H1 (cell line): ENCODE results near the gene QDPR. TPM values are rescaled to one million over a fixed set of nuclear protein-coding genes. Genes with fewer than 3 reads are reported as not detected.

Source experiments
- CTCF ChIA-PET: fragments of 300-600 bp; sonication (Branson Sonifier 250); formaldehyde crosslinking; loops from one replicate; lab custom pipeline; 2021; ENCODE audit not compliant: partially characterized antibody; lab: Charles Lee
- POLR2A ChIA-PET: fragments of 300-600 bp; sonication (Branson Sonifier 250); formaldehyde crosslinking; loops from one replicate; lab custom pipeline; 2021; ENCODE audit warnings: inconsistent platforms; ENCODE audit not compliant: partially characterized antibody; lab: Charles Lee
- DNase-seq, 2 experiments: peaks; one replicate each; pipeline versions ENCODE4 v3.0.0 to v3.0.0-alpha.2; 2010 to 2022; ENCODE audit warnings: low spot score in 2 of 2, low read depth in 1 of 2, mixed read lengths in 1 of 2
- FAIRE-seq: peaks from 2 replicates; lab custom pipeline; 2011; peaks lifted over from hg19 to GRCh38; lab: Jason Lieb, UNC
- H2AFZ ChIP-seq: 2 replicates; pipeline ENCODE4 v1.8.1; 2012; ENCODE audit warnings: low read length, inconsistent platforms
- H2AK5ac ChIP-seq: 2 replicates; pipeline ENCODE4 v1.6.1; 2013; ENCODE audit warnings: low read depth, low read length
- H2BK120ac ChIP-seq: replicated peaks from 2 replicates; pipeline ENCODE3; 2013; ENCODE audit warnings: low read depth, low read length, inconsistent platforms
- H2BK12ac ChIP-seq: 2 replicates; pipeline ENCODE4 v1.6.1; 2013; ENCODE audit warnings: low read depth, low read length
- H2BK15ac ChIP-seq: 2 replicates; pipeline ENCODE4 v1.6.1; 2013; ENCODE audit warnings: low read length
- H2BK20ac ChIP-seq: 2 replicates; pipeline ENCODE4 v1.6.1; 2013; ENCODE audit warnings: low read length
- H2BK5ac ChIP-seq: 2 replicates; pipeline ENCODE4 v1.6.1; 2013; ENCODE audit warnings: low read depth, low read length
- H3K14ac ChIP-seq: 2 replicates; pipeline ENCODE4 v1.6.1; 2013; ENCODE audit warnings: inconsistent platforms; ENCODE audit not compliant: insufficient read length
- H3K18ac ChIP-seq: 2 replicates; pipeline ENCODE4 v1.6.1; 2013; ENCODE audit warnings: low read length; ENCODE audit errors: extremely low read depth
- H3K23ac ChIP-seq: 2 replicates; pipeline ENCODE4 v1.6.1; 2013; ENCODE audit warnings: inconsistent platforms; ENCODE audit not compliant: insufficient read length
- H3K23me2 ChIP-seq: 2 replicates; pipeline ENCODE4 v1.6.1; 2013; ENCODE audit warnings: low read depth, low read length
- H3K27ac ChIP-seq: 2 replicates; pipeline ENCODE4 v1.6.1; 2011; ENCODE audit warnings: low read depth, low read length, inconsistent platforms
- H3K27me3 ChIP-seq, 4 experiments: replicated peaks in 1 of 4; 1 replicate in 1 of 4; 2 replicates in 3 of 4; pipeline versions ENCODE4 v1.6.1 to v1.8.1; 2011 to 2013; ENCODE audit warnings: low read length in 3 of 4, mild to moderate bottlenecking in 3 of 4, inconsistent platforms in 2 of 4, mixed read lengths in 2 of 4, moderate library complexity in 1 of 4; ENCODE audit not compliant: control insufficient read depth in 3 of 4, insufficient read depth in 3 of 4; ENCODE audit errors: extremely low read depth in 1 of 4
- H3K36me3 ChIP-seq, 4 experiments: 2 replicates each; pipeline versions ENCODE4 v1.6.1 to v1.8.1; 2011 to 2013; ENCODE audit warnings: mild to moderate bottlenecking in 4 of 4, low read length in 3 of 4, moderate library complexity in 2 of 4, control low read depth in 1 of 4, inconsistent platforms in 1 of 4; ENCODE audit not compliant: insufficient read depth in 4 of 4, control insufficient read depth in 2 of 4
- H3K4ac ChIP-seq: replicated peaks from 2 replicates; pipeline ENCODE3; 2013; ENCODE audit warnings: low read length, low read depth, mixed read lengths, inconsistent platforms; ENCODE audit not compliant: insufficient read length
- H3K4me1 ChIP-seq, 4 experiments: replicated peaks in 1 of 4; 1 replicate in 1 of 4; 2 replicates in 3 of 4; pipeline versions ENCODE4 v1.6.1 to v1.8.1; 2011 to 2013; ENCODE audit warnings: low read length in 3 of 4, inconsistent platforms in 2 of 4, mixed read lengths in 1 of 4; ENCODE audit not compliant: insufficient read depth in 4 of 4, control insufficient read depth in 3 of 4
- H3K4me2 ChIP-seq, 2 experiments: 2 replicates each; pipeline versions ENCODE4 v1.6.1 to v1.8.1; 2011 to 2013; ENCODE audit warnings: low read depth in 2 of 2, low read length in 2 of 2, control low read depth in 1 of 2, inconsistent platforms in 1 of 2, mild to moderate bottlenecking in 1 of 2; ENCODE audit not compliant: insufficient read depth in 1 of 2
- H3K4me3 ChIP-seq, 4 experiments: fragments of 200-600, 300-600 bp in 1 of 4; sonication (generic), shearing (Covaris generic), sonication (Bioruptor Twin) in 1 of 4; 2 replicates each; pipeline versions ENCODE4 v1.5.1 to v1.8.1; 2011 to 2016; ENCODE audit warnings: low read length in 4 of 4, low read depth in 3 of 4, control low read depth in 2 of 4, inconsistent platforms in 2 of 4, mild to moderate bottlenecking in 2 of 4, mixed read lengths in 1 of 4, moderate library complexity in 1 of 4; ENCODE audit not compliant: insufficient read depth in 2 of 4; ENCODE audit errors: extremely low read depth in 1 of 4
- H3K56ac ChIP-seq: replicated peaks from 2 replicates; pipeline ENCODE3; 2013; ENCODE audit warnings: low read depth, mild to moderate bottlenecking, mixed read lengths, low read length, inconsistent platforms; ENCODE audit not compliant: insufficient read length
- H3K79me1 ChIP-seq: 2 replicates; pipeline ENCODE4 v1.6.1; 2013; ENCODE audit warnings: low read depth, low read length, control low read depth
- H3K79me2 ChIP-seq, 2 experiments: 2 replicates each; pipeline versions ENCODE4 v1.6.1 to v1.8.1; 2012 to 2013; ENCODE audit warnings: low read length in 2 of 2, mild to moderate bottlenecking in 2 of 2, inconsistent platforms in 1 of 2; ENCODE audit not compliant: insufficient read depth in 2 of 2, control insufficient read depth in 1 of 2
- H3K9ac ChIP-seq, 4 experiments: replicated peaks in 1 of 4; 1 replicate in 1 of 4; 2 replicates in 3 of 4; pipeline versions ENCODE4 v1.6.1 to v1.8.1; 2011 to 2013; ENCODE audit warnings: low read depth in 3 of 4, low read length in 3 of 4, control low read depth in 2 of 4, mild to moderate bottlenecking in 2 of 4, moderate library complexity in 2 of 4, inconsistent platforms in 1 of 4; ENCODE audit errors: extremely low read depth in 1 of 4
- H3K9me3 ChIP-seq, 2 experiments: 2 replicates each; pipeline versions ENCODE4 v1.6.1 to v1.8.1; 2012 to 2013; ENCODE audit warnings: mild to moderate bottlenecking in 2 of 2, moderate library complexity in 2 of 2, control low read depth in 1 of 2, inconsistent platforms in 1 of 2, low read depth in 1 of 2, low read length in 1 of 2, mixed read lengths in 1 of 2; ENCODE audit not compliant: insufficient read depth in 2 of 2
- H4K20me1 ChIP-seq, 2 experiments: replicated peaks in 1 of 2; 2 replicates each; pipeline versions ENCODE3 to v1.8.1; 2011 to 2013; ENCODE audit warnings: inconsistent platforms in 2 of 2, low read length in 2 of 2, mild to moderate bottlenecking in 1 of 2; ENCODE audit not compliant: insufficient read depth in 2 of 2, control insufficient read depth in 1 of 2
- H4K5ac ChIP-seq: 2 replicates; pipeline ENCODE4 v1.6.1; 2013; ENCODE audit warnings: low read length, low read depth, mixed read lengths, inconsistent platforms; ENCODE audit not compliant: insufficient read length
- H4K8ac ChIP-seq: 2 replicates; pipeline ENCODE4 v1.8.0; 2013; ENCODE audit warnings: mild to moderate bottlenecking, moderate library complexity, low read length, inconsistent platforms; ENCODE audit not compliant: insufficient read depth; ENCODE audit errors: extremely low read depth
- H4K91ac ChIP-seq: replicated peaks from 2 replicates; pipeline ENCODE3; 2013; ENCODE audit warnings: low read length, mixed read lengths, inconsistent platforms; ENCODE audit not compliant: insufficient read length
- ATF3 ChIP-seq: IDR thresholded peaks from 2 replicates; pipeline ENCODE4 v1.6.1; 2011; ENCODE audit warnings: low read depth, mild to moderate bottlenecking, low read length; ENCODE audit not compliant: insufficient read depth
- CBX5 ChIP-seq: fragments of 300-800, 300-1000 bp; sonication (generic); IDR thresholded peaks from 2 replicates; pipeline ENCODE4 v1.7.1; 2016; ENCODE audit warnings: antibody characterized with exemption, low read length, low read depth
- EP300 ChIP-seq, 2 experiments: IDR thresholded peaks; 1 replicate in 1 of 2; 2 replicates in 1 of 2; pipeline ENCODE4 v1.6.1; 2011 to 2012; ENCODE audit warnings: low read depth in 2 of 2, low read length in 2 of 2, mild to moderate bottlenecking in 2 of 2, borderline replicate concordance in 1 of 2, inconsistent platforms in 1 of 2, moderate library complexity in 1 of 2
- GTF2F1 ChIP-seq: IDR thresholded peaks from 2 replicates; pipeline ENCODE4 v1.6.1; 2012; ENCODE audit warnings: low read depth, low read length, improper control_type of control experiment, borderline replicate concordance
- PHF8 ChIP-seq: fragments of 200-600 bp; sonication (generic); conservative IDR thresholded peaks from 2 replicates; pipeline ENCODE4 v1.7.1; 2012; ENCODE audit warnings: low read depth, mild to moderate bottlenecking, inconsistent platforms, low read length, moderate library complexity
- RAD21 ChIP-seq, 2 experiments: IDR thresholded peaks in 1 of 2; conservative IDR thresholded peaks in 1 of 2; 2 replicates each; pipeline ENCODE4 v1.6.1; 2011; ENCODE audit warnings: low read depth in 2 of 2, low read length in 2 of 2, improper control_type of control experiment in 1 of 2, inconsistent platforms in 1 of 2, mild to moderate bottlenecking in 1 of 2, moderate library complexity in 1 of 2
- SP4 ChIP-seq: IDR thresholded peaks from 2 replicates; pipeline ENCODE4 v1.6.1; 2012; ENCODE audit warnings: low read length, inconsistent platforms
- SRF ChIP-seq: IDR thresholded peaks from 2 replicates; pipeline ENCODE4 v1.6.1; 2011; ENCODE audit warnings: mild to moderate bottlenecking, low read depth, low read length, moderate library complexity
- TBP ChIP-seq: IDR thresholded peaks from 2 replicates; pipeline ENCODE4 v1.6.1; 2011; ENCODE audit warnings: low read depth, low read length, improper control_type of control experiment
- WGBS, 2 experiments: shearing (Covaris generic) in 1 of 2; methylation state at CpG; one replicate each; pipeline versions ENCODE4 v1.1.6 to v1.1.7; 2013 to 2015; ENCODE audit warnings: low lambda C conversion rate in 2 of 2, mixed read lengths in 2 of 2, inconsistent platforms in 1 of 2, low coverage in 1 of 2, missing lambda C conversion rate in 1 of 2; ENCODE audit not compliant: insufficient replicate concordance in 2 of 2, insufficient coverage in 1 of 2, insufficient read length in 1 of 2; ENCODE audit errors: extremely low coverage in 1 of 2, missing lambda C conversion rate in 1 of 2; 5-methylcytosine and 5-hydroxymethylcytosine counted together
- polyA plus RNA-seq, 7 experiments: library from polyadenylated mRNA; depleted of rRNA in 3 of 7; stranded (reverse) in 5 of 7; unstranded in 2 of 7; fragments of >200 nt in 5 of 7; fragments of 200-250 nt in 2 of 7; gene quantifications; 1 replicate in 5 of 7; 2 replicates in 1 of 7; 4 replicates in 1 of 7; pipeline versions ENCODE4 v1.2.1 to v1.2.3, GENCODE V29; 2011 to 2013; ENCODE audit warnings: missing spikeins in 2 of 7, mixed read lengths in 2 of 7
- total RNA-seq: library from RNA; stranded (reverse); fragmentation: NEBNext Ultra II Directional; extraction: Animal tissue kit (Norgen Biotek cat#: 25700); gene quantifications from 2 replicates; pipeline ENCODE4 v1.2.1, GENCODE V29; 2021

Gene QDPR
- total and polyA plus RNA-seq, 2 of the 8 experiments (the other 6 are each of a cell fraction or from before 2014, with no cell fraction given) = 33.6 to 35.9 TPM

- FAIRE-seq (no peak), DNase-seq (no peak)
- Histone ChIP-seq H3K4ac (no peak overlapping the region), H3K79me1 (no peaks in the 10 kb centered on the region), H3K79me2 (no peaks in the 10 kb centered on the region), H2BK120ac (no peak overlapping the region), H3K27me3 (no peaks in the 10 kb centered on the region), H2BK15ac (no peak overlapping the region), H4K20me1 (no peaks in the 10 kb centered on the region), H3K4me3 (no peak overlapping the region), H3K27ac (no peak overlapping the region), H2BK12ac (no peak overlapping the region), H2AFZ (no peak overlapping the region), H2AK5ac (no peak overlapping the region), H4K91ac (no peak overlapping the region), H2BK20ac (no peak overlapping the region), H3K36me3 (peaks cover 0 to 15% (median under 1%) of the 10 kb centered on the region in 4 experiments; a peak in 5 of 8 replicates), H3K23me2 (no peaks in the 10 kb centered on the region), H3K4me1 (no peaks in the 10 kb centered on the region), H3K14ac (no peak overlapping the region), H2BK5ac (no peak overlapping the region), H3K9ac (no peak overlapping the region), H4K8ac (no peak overlapping the region), H3K56ac (no peak overlapping the region), H3K18ac (no peak overlapping the region), H3K9me3 (no peaks in the 10 kb centered on the region), H3K4me2 (no peak overlapping the region), H3K23ac (no peak overlapping the region), H4K5ac (no peak overlapping the region)
- ChIA-PET POLR2A (interaction anchor here (0.9 to 1.0 kb wide), 2 partner anchors 9 to 19 kb away, joined by 3 read pairs; no protein-coding TSS in a partner anchor), CTCF (interaction anchor here (1.4 kb wide), 1 partner anchor 56 kb away, joined by 4 read pairs; no protein-coding TSS in a partner anchor)
- WGBS, 2 experiments = 89% methylated on average over 3 of the region's 3 CpGs; no CpG with 5 or more reads in 1 of the 2 experiments
- TF ChIP-seq SRF (no peak), RAD21 (IDR thresholded peaks at IDR 0.05 in 1 of 2, conservative IDR thresholded peaks at IDR 0.05 in 1 of 2; ENCODE audit: low read depth in 2 of 2, low read length in 2 of 2) (no peak), PHF8 (no peak), GTF2F1 (no peak), TBP (no peak), SP4 (no peak), EP300 (IDR thresholded peaks at IDR 0.05; ENCODE audit: borderline replicate concordance in 1 of 2, low read depth in 2 of 2, low read length in 2 of 2) (no peak), ATF3 (no peak), CBX5 (no peak)
Measured at GRCh38 chr4:17502756-17503155, 9.1 kb downstream of the QDPR start.
